Neural cell (in vitro differentiated cells): ENCODE data around the gene ANKS1B. TPM values are rescaled to one million over a fixed set of nuclear protein-coding genes. Genes with fewer than 3 reads are reported as not detected.

Experiments used
- H2AFZ ChIP-seq: fragments of 200-600, 300-800 bp; sonication (generic), shearing (Covaris generic); 2 replicates; pipeline ENCODE4 v1.6.0; 2014; ENCODE audit warnings: low read depth, mild to moderate bottlenecking, antibody characterized with exemption, low read length, moderate library complexity
- H3F3A ChIP-seq: fragments of 200-600 bp; shearing (Covaris generic); 2 replicates; pipeline ENCODE4 v1.6.1; 2016; ENCODE audit warnings: mild to moderate bottlenecking, moderate library complexity, mixed read lengths, antibody characterized with exemption, low read length; ENCODE audit not compliant: insufficient read depth, poor library complexity, severe bottlenecking
- H3K27ac ChIP-seq: fragments of 200-600, 300-800 bp; sonication (generic), shearing (Covaris generic); 2 replicates; pipeline ENCODE4 v1.5.1; 2014; ENCODE audit warnings: mild to moderate bottlenecking, low read length, moderate library complexity
- H3K27me3 ChIP-seq: fragments of 300-800, 200-600 bp; sonication (generic), shearing (Covaris generic); 2 replicates; pipeline ENCODE4 v1.6.0; 2014; ENCODE audit warnings: mild to moderate bottlenecking, low read depth, low read length, moderate library complexity; ENCODE audit not compliant: insufficient read depth
- H3K36me3 ChIP-seq: fragments of 300-800, 200-600 bp; sonication (generic), shearing (Covaris generic); 2 replicates; pipeline ENCODE4 v1.5.1; 2014; ENCODE audit warnings: mild to moderate bottlenecking, antibody characterized with exemption, low read length, moderate library complexity; ENCODE audit not compliant: insufficient read depth
- H3K4me2 ChIP-seq: fragments of 300-800, 200-600 bp; sonication (generic), shearing (Covaris generic); 2 replicates; pipeline ENCODE4 v1.6.0; 2014; ENCODE audit warnings: mild to moderate bottlenecking, low read length
- H3K4me3 ChIP-seq: fragments of 300-800, 200-600 bp; sonication (generic), shearing (Covaris generic); 2 replicates; pipeline ENCODE4 v1.5.1; 2014; ENCODE audit warnings: mild to moderate bottlenecking, low read length, moderate library complexity
- H3K79me2 ChIP-seq: fragments of 200-600 bp; shearing (Covaris generic); replicated peaks from 2 replicates; pipeline ENCODE4 v1.6.0; 2014; ENCODE audit warnings: mild to moderate bottlenecking, low read length, moderate library complexity; ENCODE audit not compliant: insufficient read depth
- H3K9ac ChIP-seq: fragments of 300-800, 200-600 bp; sonication (generic), shearing (Covaris generic); 2 replicates; pipeline ENCODE4 v1.6.1; 2016; ENCODE audit warnings: mild to moderate bottlenecking, low read length, mixed read lengths
- H3K9me2 ChIP-seq: fragments of 200-600 bp; shearing (Covaris generic); 2 replicates; pipeline ENCODE4 v1.6.1; 2016; ENCODE audit warnings: mild to moderate bottlenecking, low read length, mixed read lengths; ENCODE audit not compliant: insufficient read depth
- H3K9me3 ChIP-seq: fragments of 200-600, 300-800 bp; sonication (generic), shearing (Covaris generic); 2 replicates; pipeline ENCODE4 v1.6.1; 2016; ENCODE audit warnings: mild to moderate bottlenecking, mixed run types, low read length, moderate library complexity, mixed read lengths
- H4K20me1 ChIP-seq: fragments of 200-600 bp; shearing (Covaris generic); 2 replicates; pipeline ENCODE4 v1.6.1; 2016; ENCODE audit warnings: mild to moderate bottlenecking, mixed run types; ENCODE audit not compliant: insufficient read depth
- EZH2 ChIP-seq: fragments of 200-600, 300-800 bp; shearing (Covaris generic), sonication (generic); IDR thresholded peaks from 2 replicates; pipeline ENCODE4 v1.6.1; 2014; ENCODE audit warnings: antibody characterized with exemption, low read length, borderline replicate concordance, mild to moderate bottlenecking; ENCODE audit not compliant: insufficient read depth, poor library complexity, severe bottlenecking
- MXI1 ChIP-seq: fragments of 450-650 bp; conservative IDR thresholded peaks from 2 replicates; pipeline ENCODE4 v1.6.1; 2014; ENCODE audit warnings: antibody characterized with exemption, mild to moderate bottlenecking; ENCODE audit not compliant: poor library complexity, severe bottlenecking
- POLR2AphosphoS5 ChIP-seq: IDR thresholded peaks from 2 replicates; pipeline ENCODE4 v1.6.1; 2012
- RAD21 ChIP-seq: fragments of 450-650 bp; conservative IDR thresholded peaks from 2 replicates; pipeline ENCODE4 v1.6.1; 2014; ENCODE audit warnings: antibody characterized with exemption, mild to moderate bottlenecking, moderate library complexity
- SMC3 ChIP-seq: fragments of 450-650 bp; conservative IDR thresholded peaks from 2 replicates; pipeline ENCODE4 v1.6.1; 2014; ENCODE audit warnings: antibody characterized with exemption, mild to moderate bottlenecking, moderate library complexity; ENCODE audit not compliant: poor library complexity
- polyA plus RNA-seq: library from polyadenylated mRNA; depleted of rRNA; stranded (reverse); fragments of >200 nt; gene quantifications from 2 replicates; pipeline ENCODE4 v1.2.3, GENCODE V29; 2014
- TF ChIP-seq, protein P1 (sequence below): fragments of 450-650 bp; IDR thresholded peaks from 2 replicates; pipeline ENCODE4 v1.5.1; 2014; ENCODE audit warnings: antibody characterized with exemption, mild to moderate bottlenecking, moderate library complexity; ENCODE audit not compliant: poor library complexity, severe bottlenecking
- TF ChIP-seq, protein P2 (sequence below): IDR thresholded peaks from 2 replicates; pipeline ENCODE4 v1.6.1; 2012; ENCODE audit warnings: borderline replicate concordance

The ANKS1B gene
- polyA plus RNA-seq, 1 donor from 2014 or later, result 65.6 TPM

- no peaks in the 10 kb centered on the region for H4K20me1 ChIP-seq
- no peaks in the 10 kb centered on the region for H3K9me2 ChIP-seq
- H3K27me3 ChIP-seq, result no peaks in the 10 kb centered on the region
- H2AFZ ChIP-seq, result no peak overlapping the region
- no peak overlapping the region for H3K4me2 ChIP-seq
- H3K4me3 ChIP-seq, result no peak overlapping the region
- no peaks in the 10 kb centered on the region for H3K36me3 ChIP-seq
- H3F3A ChIP-seq, result no peaks in the 10 kb centered on the region
- H3K9me3 ChIP-seq, result no peaks in the 10 kb centered on the region
- H3K9ac ChIP-seq, result no peak overlapping the region
- H3K79me2 ChIP-seq, result peaks cover 5% of the 10 kb centered on the region
- TF ChIP-seq, protein P1, sequence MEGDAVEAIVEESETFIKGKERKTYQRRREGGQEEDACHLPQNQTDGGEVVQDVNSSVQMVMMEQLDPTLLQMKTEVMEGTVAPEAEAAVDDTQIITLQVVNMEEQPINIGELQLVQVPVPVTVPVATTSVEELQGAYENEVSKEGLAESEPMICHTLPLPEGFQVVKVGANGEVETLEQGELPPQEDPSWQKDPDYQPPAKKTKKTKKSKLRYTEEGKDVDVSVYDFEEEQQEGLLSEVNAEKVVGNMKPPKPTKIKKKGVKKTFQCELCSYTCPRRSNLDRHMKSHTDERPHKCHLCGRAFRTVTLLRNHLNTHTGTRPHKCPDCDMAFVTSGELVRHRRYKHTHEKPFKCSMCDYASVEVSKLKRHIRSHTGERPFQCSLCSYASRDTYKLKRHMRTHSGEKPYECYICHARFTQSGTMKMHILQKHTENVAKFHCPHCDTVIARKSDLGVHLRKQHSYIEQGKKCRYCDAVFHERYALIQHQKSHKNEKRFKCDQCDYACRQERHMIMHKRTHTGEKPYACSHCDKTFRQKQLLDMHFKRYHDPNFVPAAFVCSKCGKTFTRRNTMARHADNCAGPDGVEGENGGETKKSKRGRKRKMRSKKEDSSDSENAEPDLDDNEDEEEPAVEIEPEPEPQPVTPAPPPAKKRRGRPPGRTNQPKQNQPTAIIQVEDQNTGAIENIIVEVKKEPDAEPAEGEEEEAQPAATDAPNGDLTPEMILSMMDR, result no peak
- TF ChIP-seq, protein P2, sequence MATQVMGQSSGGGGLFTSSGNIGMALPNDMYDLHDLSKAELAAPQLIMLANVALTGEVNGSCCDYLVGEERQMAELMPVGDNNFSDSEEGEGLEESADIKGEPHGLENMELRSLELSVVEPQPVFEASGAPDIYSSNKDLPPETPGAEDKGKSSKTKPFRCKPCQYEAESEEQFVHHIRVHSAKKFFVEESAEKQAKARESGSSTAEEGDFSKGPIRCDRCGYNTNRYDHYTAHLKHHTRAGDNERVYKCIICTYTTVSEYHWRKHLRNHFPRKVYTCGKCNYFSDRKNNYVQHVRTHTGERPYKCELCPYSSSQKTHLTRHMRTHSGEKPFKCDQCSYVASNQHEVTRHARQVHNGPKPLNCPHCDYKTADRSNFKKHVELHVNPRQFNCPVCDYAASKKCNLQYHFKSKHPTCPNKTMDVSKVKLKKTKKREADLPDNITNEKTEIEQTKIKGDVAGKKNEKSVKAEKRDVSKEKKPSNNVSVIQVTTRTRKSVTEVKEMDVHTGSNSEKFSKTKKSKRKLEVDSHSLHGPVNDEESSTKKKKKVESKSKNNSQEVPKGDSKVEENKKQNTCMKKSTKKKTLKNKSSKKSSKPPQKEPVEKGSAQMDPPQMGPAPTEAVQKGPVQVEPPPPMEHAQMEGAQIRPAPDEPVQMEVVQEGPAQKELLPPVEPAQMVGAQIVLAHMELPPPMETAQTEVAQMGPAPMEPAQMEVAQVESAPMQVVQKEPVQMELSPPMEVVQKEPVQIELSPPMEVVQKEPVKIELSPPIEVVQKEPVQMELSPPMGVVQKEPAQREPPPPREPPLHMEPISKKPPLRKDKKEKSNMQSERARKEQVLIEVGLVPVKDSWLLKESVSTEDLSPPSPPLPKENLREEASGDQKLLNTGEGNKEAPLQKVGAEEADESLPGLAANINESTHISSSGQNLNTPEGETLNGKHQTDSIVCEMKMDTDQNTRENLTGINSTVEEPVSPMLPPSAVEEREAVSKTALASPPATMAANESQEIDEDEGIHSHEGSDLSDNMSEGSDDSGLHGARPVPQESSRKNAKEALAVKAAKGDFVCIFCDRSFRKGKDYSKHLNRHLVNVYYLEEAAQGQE, result no peak
- H3K27ac ChIP-seq, result no peak overlapping the region
Observed at GRCh38 chr12:99128246-99128802, 856.4 kb downstream of the ANKS1B start.

DNA sequence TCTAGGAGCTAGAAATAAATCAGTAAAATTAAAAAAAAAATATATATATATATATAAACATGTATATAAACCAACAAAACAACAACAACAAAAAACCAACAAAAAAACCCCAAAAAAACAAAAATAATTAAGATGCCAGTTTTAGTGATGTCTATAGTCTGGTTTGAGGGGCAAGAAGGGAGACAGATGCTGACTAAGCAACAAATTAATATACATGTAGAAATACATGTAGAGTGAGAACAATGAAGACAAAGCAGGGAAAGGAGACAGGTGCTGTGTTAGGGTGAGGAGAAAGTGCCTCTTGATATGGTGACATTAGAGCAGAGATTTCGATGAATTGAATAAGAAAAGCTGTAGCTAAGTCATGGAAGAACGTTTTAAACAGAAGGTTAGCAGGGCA, 861.8 kb downstream of the ANKS1B start:
- Histone ChIP-seq H4K20me1 (no peaks in the 10 kb centered on the region), H3K27ac (no peak overlapping the region), H3K4me2 (no peak overlapping the region), H3F3A (no peaks in the 10 kb centered on the region), H2AFZ (no peak overlapping the region), H3K79me2 (no peaks in the 10 kb centered on the region), H3K36me3 (peaks cover 6% of the 10 kb centered on the region), H3K9me2 (no peaks in the 10 kb centered on the region), H3K27me3 (no peaks in the 10 kb centered on the region), H3K9me3 (no peaks in the 10 kb centered on the region), H3K9ac (no peak overlapping the region), H3K4me3 (no peak overlapping the region)
- TF ChIP-seq RAD21, result no peak
- TF ChIP-seq, protein P1, result no peak
- TF ChIP-seq EZH2, result no peak
- TF ChIP-seq, protein P2, result no peak
- TF ChIP-seq POLR2AphosphoS5, result no peak
- TF ChIP-seq MXI1, result no peak
- TF ChIP-seq SMC3, result no peak
